Measurements from ENCODE around the gene CEMIP2.
"Not testable (repeated sequence)": the region's sequence is repeated elsewhere in the genome, so short reads cannot be mapped to it uniquely, and the experiment has no call there.

CEMIP2 gene

DNA sequence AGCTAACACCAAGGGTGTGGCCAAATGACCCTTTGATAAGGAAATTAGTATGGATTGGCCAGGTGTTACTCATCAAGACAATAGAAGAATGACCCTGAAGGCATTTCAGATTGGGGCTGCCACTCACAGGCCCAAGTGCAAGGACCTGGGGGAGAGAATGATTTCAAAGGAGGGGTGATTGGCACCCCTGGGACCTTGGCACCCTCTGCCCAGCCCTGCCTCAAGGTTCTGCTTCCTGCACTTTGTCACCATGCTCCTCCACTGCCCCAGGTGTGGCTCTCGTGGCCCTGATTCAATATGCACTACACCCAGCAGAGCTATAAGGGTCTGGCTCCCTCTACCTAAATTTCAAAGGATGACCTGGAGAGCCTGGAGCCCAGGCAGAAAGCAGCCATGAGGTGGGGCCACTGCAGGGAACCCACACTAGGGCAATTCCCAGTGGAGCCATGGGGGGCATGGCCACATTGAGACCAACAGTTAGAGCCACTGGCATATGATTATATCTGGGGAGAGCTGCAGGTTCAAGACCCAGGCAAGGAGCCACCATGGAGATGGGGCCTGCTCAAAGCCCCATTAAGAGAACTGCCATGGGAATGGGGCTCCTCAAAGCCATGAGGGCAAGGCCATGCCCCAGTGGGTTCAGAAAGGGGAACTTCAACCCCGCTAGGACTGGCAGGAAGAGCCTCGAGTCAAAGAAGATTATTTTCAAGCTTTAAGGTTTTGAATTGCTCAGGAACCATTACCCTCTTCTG is 93.0 kb downstream of the CEMIP2 start:
- DNase-seq, result no peak

DNA sequence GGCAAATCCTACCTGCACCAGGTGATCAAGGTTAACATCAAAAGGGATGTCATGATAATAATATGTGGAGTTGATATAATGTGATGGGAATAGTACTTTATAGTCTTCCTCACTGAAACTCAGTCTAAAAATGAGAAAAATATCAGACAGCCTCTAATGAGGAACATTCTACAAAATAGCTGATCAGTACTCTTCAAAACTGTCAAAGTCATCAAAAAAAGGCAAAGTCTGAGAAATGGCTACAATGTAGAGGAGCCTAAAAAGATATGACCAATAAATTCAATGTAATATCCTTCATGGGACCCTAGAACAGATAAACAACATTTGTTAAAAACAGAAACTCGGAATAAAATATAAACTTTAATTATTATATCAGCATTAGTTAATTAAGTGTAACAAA is 95.7 kb downstream of the CEMIP2 start:
- DNase-seq, result no peak

DNA sequence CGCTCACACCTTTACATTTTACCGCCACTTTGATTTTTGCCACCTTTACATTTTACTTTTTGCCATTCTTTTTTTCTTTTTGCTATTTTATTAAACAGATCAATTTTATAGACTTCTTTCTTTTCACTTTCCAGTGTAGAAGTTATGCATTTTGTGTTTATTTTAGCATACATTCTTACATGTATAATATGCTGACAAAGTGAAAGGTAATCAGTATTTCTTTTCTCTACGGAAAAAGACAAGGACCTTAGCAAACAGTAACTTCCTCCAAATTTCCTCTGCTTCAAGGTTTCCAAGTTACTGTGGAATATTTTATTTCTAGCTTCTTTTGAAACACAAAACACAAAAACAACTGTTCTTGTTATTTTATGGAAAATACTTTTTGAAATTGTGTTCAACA is 97.0 kb downstream of the CEMIP2 start:
- no peak for DNase-seq

- DNase-seq, result no peak
Measured at GRCh38 chr9:71670121-71670520, 98.2 kb downstream of the CEMIP2 start.

DNA sequence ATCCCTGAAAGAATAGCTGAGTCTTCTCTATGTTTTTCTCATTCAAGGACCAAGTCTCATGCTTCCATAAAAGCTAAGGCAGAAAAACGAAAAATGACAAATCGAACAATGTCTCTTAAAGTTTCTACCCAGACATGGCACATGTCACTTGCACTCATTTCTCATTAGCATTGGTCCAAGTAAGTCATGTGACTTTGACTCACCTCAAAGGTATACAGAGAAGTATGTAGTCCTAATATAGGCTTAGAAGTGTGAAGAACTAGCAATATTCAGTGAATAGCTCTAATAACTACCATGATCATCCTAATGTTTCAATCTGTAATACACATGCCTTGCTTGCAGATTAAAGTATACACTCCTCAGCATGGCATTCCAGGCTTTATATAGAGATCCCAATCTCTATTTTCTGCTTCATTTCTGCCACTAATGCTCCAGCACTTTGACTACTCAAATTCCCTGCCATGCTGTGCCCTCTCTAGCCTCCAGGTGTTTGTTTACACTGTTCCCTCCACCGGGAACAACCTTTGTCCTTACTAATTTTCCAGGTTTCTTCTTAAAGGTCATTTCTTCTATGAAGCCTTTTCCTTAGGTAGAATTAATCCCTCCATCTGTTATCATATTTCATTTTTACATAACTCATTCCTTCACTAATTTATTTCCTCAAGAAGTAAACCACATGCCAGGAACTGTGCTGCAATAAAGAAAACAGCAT is 98.9 kb downstream of the CEMIP2 start:
- DNase-seq, result no peak

- DNase-seq, result no peak
Measured at GRCh38 chr9:71668717-71669116, 99.6 kb downstream of the CEMIP2 start.

GRCh38 chr9:71665247-71665646 is 103.1 kb downstream of the CEMIP2 start:
- DNase-seq, result no peak

DNA sequence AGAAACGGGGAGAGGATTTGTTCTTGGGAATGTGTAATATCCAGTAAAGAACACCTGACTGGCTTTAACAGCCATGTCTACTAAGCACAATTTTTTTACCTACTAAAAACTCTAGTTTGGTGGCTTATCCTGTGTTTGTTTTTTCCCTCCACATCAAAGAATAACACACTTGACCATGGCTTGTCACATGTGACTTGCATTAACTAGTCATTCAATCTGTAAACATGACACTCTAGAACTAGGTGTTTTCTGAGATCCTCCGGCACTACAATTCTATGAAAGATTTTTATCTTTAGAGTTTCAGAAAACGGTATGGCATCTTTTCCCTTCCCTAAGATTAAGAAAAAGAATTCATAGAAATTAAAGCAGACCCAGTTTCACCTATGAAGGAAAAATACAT is 103.7 kb downstream of the CEMIP2 start:
- DNase-seq, result no peak

DNA sequence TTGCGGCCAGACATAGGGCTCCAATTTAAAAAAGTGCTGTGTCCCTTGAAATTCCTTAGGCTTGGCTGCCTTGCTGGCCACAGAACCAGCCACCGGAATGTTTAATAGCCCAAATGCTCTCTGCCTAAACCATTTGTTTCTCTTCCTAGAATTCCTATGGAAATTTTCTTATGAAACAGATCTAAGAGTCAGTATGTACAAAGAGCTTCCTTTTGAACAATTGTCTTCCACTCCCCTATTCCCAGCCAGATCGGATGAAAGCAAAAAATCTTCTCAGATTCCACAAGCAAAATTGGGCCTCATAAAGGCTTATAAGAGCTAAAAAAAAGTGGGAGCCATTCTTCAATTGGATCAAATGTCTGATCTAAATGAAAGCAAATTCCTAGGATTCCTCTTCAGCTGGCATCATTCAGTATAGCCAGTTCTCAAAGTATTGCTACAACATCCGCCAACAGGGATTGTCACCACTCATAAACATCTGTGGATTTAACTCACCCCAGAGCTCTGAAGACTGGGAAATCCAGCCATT is 104.3 kb downstream of the CEMIP2 start:
- no peak for DNase-seq

DNA sequence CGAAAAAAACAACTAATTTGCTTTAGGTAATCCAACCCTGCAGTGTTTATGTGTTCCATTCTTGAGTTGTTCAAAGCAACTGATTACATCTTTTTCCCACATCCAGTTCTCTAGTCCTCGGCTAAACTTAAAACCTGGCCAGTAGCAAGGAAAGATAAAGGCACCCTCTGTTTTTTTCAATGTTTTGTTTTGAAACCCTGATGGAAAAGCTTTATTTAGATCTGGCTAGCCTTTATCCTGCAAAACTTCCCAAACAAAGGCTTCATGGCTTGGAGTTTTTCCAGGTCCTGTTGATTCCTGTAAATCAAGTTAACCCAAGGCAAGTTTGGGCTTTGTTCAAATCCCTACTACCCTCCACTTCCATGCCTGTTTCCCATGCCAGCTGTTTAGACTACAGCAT is 105.1 kb downstream of the CEMIP2 start:
- no peak for DNase-seq

GRCh38 chr9:71662082-71662481 is 106.2 kb downstream of the CEMIP2 start:
- no peak for DNase-seq

DNA sequence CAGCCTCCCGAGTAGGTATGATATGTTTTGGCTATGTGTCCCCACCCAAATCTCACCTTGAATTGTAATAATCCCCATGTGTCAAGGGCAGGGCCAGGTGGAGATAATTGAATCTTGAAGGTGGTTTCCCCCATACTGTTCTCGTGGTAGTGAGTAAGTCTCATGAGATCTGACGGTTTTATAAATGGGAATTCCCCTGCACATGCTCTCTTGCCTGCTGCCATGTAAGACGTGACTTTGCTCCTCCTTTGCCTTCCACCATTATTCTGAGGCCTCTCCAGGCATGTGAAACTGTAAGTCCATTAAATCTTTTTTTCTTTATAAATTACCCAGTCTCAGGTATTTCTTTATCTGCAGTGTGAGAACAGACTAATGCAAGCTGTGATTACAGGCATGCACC is 111.0 kb downstream of the CEMIP2 start:
- DNase-seq, result not testable (repeated sequence)

- DNase-seq, result no peak
Measured at GRCh38 chr9:71656496-71656895, 111.8 kb downstream of the CEMIP2 start.

GRCh38 chr9:71655778-71656177 is 112.5 kb downstream of the CEMIP2 start:
- no peak for DNase-seq

DNA sequence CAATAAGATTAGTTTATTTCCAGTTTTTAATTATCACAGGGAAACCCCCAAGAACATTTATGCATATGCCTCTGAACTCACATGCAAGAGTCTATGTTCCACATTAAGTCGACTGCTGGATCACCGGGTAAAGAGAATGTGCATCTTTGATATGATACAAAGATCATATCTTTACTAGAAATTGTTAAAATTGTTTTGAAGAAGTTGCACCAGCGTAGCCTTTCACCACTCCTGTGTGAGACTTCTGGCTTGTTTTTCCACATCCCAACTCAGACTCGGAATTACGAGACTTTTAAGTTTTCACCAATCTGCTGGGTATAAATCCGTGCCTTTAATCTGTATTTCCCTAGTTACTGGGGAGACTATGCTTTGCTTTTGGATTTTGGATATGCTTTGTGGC is 113.2 kb downstream of the CEMIP2 start:
- no peak for DNase-seq

- no peak for DNase-seq
Measured at GRCh38 chr9:71652480-71652879, 115.8 kb downstream of the CEMIP2 start.

DNA sequence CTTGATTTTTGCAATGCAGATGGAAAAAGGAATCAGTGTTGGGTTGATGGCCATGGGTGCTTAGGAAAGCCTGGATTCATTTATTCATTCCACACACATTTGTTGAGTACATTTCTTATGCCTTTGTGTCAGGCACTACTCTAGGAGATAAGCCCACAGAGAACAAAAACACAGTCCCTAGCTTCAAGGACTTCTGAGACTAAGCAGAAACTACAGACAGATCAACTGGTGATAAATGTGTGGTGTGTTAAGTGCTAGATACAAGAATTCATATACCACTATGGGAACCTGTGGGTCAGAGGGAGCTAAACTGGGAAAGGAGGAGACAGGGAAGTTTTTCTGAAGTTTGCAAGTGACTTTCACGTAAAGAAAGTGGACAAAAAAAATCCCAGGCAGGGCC is 119.9 kb downstream of the CEMIP2 start:
- no peak for DNase-seq

GRCh38 chr9:71647094-71647591 is 121.2 kb downstream of the CEMIP2 start:
- no peak for DNase-seq

GRCh38 chr9:71646131-71646530 is 122.2 kb downstream of the CEMIP2 start:
- no peak for DNase-seq

- DNase-seq, result no peak
Measured at GRCh38 chr9:71644819-71645362, 123.4 kb downstream of the CEMIP2 start.

DNA sequence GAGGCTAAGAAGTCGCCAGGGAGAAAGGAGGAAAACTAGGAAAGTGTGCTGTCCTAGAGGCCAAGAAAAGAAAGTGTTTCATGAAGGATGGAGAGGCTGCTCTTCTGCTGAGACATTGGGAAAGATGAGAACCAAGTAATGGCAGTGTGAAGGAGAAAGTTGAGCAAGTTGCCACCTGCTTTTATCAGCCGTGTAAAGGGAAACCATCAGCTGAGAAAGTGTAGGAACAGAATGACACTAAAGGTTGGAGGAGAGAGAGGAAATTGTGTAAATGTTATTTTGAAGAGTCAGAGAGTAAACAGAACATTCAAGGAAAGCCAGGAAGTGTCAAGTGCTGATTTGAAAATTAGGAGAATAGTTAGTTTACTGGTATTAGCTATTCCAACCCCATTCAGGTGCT is 125.0 kb downstream of the CEMIP2 start:
- DNase-seq, result no peak

DNA sequence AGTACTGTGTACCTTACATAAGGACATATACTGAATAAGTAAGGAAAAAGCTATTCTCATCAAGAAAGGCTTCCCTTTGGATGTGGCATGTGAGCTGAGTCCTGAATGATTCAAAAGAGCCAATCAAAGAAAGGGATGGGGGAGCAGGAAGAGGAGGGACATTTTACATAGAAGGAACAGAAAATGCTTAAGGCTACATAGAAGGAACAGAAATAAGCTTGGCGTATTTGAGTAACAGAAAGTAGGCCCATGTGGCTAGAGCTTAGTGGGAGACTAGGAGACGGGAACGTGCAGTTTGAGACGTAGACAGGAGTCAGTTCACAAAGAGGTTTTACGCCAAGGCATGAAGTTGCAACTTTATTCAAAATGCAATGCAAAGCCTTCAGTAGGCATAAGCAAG is 126.3 kb downstream of the CEMIP2 start:
- no peak for DNase-seq

DNA sequence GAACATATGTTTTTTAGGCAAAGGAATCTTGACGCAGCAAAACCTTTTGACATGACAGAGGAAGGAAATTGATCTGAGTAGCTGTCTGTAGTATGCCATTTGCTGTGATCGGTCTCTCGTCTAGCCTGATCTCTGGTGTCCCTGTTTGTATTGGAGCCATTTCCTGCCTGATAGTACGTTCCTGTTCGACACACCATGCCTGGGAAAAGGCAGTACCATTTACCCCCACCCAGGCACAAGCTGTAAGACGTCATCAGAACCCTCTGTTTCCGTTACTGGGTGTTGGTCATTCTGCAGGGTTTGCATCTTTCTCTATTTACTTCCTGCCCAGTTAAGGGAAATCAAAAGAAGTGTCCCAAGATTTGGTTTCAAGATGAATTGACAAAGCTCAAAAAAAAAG is 129.7 kb downstream of the CEMIP2 start:
- no peak for DNase-seq

DNA sequence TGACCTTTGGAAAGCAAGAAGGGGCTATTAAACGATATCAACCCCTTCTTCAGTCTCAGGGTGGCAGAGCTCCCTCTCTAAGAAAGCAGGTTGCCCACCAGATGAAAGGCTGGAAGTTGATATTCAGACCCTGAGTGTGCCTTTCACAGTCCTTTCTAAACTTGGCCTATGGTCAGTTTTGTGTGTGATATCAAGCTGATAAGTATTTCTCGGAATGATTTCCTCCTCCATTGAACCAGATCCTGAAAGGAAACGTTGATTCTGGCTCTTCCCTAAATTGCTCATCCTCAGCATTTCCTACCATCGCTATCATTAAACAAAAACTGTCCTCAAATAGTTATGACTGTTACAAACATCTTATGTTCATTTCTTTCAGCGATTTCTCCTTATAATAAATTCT is 130.4 kb downstream of the CEMIP2 start:
- DNase-seq, result no peak

All from stimulated activated naive CD4-positive, alpha-beta T cell (primary cell).